DLD1 (cell line): ENCODE results near the gene PRDX1.
"Not testable (repeated sequence)": the region's sequence is repeated elsewhere in the genome, so short reads cannot be mapped to it uniquely, and the experiment has no call there.

ENCODE experiments used
- in situ Hi-C: cut with HindIII; loops from 2 replicates; pipeline ENCODE4 v1.10.0; 2017; ENCODE audit warnings: low sequenced_read_pairs

PRDX1 gene

GRCh38 chr1:45507195-45507594 is 14.5 kb downstream of the PRDX1 start:
- in situ Hi-C loops = no loop called here

- in situ Hi-C loops = no loop called here
Measured at GRCh38 chr1:45503462-45504360, 18.0 kb downstream of the PRDX1 start.

- in situ Hi-C loops = no loop called here
Measured at GRCh38 chr1:45501505-45501859, 20.2 kb downstream of the PRDX1 start.

DNA sequence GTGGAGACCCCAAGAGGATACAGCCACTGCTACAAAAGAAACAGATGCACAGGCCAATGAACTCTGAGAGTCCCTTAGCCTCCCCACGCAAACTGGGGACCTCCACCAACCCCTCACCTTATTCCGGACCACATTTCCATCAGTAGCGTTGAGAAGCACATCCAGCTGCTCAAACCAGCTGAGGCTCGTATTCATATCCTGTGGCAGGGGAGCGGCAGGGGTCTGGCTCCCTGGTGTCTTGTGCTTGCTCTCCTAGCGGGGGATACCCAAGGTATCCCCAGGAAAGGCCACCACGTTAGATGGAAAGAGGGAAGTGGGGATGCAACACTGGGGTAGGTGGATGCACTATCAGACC is 22.3 kb downstream of the PRDX1 start:
- in situ Hi-C loops = no loop called here

- in situ Hi-C loops = no loop called here
Measured at GRCh38 chr1:45498279-45498678, 23.4 kb downstream of the PRDX1 start.

GRCh38 chr1:45493116-45493697 is 28.5 kb downstream of the PRDX1 start:
- in situ Hi-C loops = no loop called here

DNA sequence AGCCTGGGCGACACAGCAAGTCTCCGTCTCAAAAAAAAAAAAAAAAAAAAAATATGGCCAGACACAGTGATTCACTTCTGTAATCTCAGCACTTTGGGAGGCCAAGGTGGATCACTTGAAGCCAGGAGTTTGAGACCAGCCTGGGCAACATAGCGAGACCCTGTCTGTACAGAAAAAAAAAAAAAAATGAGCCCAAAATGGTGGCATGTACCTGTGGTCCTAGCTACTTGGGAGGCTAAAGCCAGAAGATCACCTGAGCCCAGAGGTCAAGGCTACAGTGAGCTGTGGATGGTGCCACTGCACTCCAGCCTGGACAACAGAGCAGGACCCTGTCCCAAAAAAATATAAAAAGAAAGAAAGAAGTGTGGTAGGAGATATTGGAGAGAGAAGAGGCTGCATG is 29.0 kb downstream of the PRDX1 start:
- in situ Hi-C loops = no loop called here

DNA sequence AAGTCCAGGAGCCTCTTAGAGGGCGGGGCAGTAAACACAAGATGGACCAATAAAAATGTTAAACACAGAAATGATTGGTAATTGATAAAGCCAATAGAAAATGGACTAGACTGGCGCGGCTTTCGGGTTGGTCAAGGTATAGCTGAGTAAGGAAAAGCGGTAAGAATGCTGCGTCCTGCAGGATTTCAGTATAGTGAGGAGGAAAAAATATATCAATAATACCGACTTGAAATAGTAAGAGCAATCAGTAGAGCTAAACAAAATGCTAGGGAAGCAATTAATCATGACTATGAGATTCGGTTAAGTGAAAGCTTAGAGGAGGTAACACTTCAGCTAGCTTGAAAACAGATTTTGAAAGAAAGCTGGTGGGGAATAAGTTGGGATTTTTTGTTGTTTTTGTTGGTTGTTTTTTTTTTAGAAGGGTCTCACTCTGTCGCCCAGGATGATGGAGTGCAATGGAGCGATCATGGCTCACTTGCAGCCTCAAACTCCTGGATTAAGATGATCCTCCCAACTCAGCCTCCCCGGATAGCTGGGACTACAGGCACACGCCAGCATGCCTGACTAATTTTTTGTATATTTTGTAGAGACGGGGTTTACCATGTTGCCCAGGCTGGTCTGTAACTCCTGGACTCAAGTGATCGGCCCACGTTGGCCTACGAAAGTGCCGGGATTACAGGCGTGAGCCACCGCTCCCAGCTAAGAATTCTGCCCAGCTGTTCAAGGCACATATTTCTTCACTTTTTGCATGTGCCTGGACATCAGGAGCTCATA is 30.0 kb downstream of the PRDX1 start:
- in situ Hi-C loops = no loop called here

- in situ Hi-C loops = no loop called here
Measured at GRCh38 chr1:45490626-45491486, 30.8 kb downstream of the PRDX1 start, which contains the start of gene TESK2. TESK2 (minus strand) TSS chr1:45491163; CDS start chr1:45457785, 33,378 bp downstream.

GRCh38 chr1:45490121-45490625 is 31.5 kb downstream of the PRDX1 start:
- in situ Hi-C loops = no loop called here

GRCh38 chr1:45489379-45489778 is 32.3 kb downstream of the PRDX1 start:
- in situ Hi-C loops = not testable (repeated sequence)

DNA sequence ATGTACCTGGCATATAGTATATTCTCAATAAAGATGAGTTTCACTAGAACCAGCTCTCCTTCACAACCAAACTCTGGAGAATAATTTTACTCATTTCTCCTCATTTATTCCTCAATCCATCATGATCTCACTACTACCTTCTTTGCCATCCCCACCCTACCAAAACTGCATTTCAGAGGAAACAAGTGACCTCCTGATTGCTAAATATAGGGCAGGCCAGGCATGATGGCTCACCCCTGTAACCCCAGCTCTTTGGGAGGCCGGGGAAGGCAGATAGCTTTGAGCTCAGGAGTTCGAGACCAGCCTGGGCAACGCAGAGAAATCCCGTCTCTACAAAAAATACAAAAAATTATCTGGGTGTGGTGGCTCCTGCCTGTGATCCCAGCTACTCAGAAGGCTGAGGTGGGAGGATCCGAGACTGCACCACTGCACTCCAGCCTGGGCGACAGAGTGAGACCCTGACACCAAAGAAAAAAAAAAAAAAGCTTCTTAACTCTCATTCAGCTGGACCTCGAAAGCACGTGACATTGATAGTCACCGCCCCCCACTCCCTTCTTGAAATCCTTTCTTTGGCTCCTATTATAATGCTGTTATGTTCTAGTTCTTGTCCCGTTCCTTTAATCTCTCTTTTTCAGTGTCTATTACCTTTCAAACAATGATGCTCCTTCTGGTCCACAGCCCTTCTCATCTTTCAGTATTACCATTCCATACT is 32.9 kb downstream of the PRDX1 start:
- in situ Hi-C loops = no loop called here

DNA sequence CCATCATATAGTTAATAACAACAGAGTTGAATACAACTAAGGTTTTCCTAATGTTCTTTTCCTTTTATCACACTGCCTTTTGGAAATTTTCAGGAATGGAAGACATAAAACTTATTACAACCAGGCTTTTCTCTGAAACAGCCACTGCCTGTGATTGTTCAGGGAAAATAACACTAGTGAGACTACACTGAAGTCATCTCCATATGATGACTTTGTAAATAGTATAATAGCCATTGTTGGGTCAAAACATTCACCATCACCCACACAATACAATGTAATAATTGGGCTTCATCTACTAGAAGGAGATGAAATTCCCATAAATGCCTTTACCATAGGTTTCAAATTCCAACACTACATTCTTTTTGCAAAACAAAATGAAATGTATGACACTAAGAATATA is 35.7 kb downstream of the PRDX1 start:
- in situ Hi-C loops = no loop called here

DNA sequence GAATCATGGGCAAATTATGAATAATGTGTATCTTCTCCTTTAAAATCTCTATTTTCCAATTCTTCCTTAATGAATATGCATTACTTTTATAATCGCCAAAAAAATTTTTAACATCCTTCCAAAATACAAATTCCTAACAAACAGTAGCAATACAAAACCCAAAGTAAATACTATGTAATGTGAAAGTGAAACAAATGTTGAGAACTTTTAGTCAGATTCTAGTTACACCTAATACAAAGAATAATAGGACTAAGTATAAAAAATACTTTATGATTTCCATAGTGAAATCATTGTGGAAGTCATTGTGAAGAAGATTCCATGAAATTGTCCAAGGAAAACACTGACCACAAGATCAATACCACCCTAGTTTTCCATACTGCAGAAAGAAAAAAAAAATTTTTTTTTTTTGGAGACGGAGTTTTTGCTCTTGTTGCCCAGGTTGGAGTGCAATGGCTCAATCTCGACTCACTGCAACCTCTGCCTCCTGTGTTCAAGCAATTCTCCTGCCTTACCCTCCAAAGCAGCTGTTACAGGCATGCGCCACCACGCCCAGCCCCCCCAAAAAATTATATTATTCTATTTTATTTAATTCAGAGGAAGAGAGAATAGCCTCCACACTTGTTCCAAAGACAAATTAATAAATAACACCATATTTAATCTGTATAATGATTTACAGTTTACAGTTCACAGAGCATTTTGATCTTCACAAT is 42.5 kb downstream of the PRDX1 start:
- in situ Hi-C loops = no loop called here

- in situ Hi-C loops = no loop called here
Measured at GRCh38 chr1:45478121-45478814, 43.4 kb downstream of the PRDX1 start.

DNA sequence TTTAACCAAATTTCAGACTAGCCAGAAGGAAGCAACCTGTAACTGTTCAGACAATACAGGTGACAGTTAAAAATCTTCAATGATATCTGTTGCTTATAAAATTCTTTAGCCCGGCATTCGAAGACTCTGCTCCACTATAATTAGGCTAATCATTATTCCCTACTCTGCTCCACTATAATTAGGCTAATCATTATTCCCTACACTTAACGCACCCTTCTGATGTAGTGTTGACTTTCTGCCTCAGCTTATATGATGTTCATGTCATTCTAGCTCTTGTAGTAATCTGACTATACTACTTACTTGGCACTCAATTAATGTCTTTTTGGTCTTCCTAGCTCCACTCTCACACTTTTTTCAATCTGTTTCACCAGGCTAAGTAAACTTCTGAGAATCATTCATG is 44.0 kb downstream of the PRDX1 start:
- in situ Hi-C loops = no loop called here

DNA sequence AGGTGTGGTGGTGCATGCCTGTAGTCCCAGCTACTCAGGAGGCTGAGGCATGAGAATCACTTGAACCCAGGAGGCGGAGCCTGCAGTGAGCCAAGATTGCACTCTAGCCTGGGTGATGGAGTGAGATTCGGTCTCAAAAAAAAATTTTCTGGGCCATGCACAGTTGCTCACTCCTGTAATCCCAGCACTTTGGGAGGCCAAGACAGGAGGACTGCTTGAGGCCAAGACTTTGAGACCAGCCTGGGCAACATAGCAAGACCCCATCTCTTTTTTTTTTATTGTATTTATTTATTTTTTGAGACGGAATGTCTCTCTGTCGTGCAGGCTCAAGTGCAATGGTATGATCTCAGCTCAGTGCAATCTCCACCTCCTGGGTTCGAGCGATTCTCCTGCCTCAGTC is 47.5 kb downstream of the PRDX1 start:
- in situ Hi-C loops = not testable (repeated sequence)

DNA sequence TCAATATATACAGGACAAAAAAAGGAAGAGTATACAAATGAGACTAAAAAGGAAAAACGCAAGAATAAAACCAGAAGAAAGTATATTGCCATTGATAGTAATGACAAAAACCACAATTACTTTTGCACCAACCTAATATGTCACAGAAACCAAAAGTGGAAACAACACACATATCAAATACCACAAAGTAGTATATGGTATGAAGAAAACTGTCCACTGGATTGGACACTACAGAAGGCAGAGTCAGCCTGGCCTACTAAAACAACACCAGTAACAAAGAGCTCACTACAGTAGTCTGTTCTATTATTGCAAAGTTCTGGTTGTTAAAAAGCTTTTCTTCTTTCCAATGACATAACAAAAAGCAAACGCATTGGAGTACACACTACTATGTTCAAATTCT is 48.4 kb downstream of the PRDX1 start:
- in situ Hi-C loops = no loop called here

DNA sequence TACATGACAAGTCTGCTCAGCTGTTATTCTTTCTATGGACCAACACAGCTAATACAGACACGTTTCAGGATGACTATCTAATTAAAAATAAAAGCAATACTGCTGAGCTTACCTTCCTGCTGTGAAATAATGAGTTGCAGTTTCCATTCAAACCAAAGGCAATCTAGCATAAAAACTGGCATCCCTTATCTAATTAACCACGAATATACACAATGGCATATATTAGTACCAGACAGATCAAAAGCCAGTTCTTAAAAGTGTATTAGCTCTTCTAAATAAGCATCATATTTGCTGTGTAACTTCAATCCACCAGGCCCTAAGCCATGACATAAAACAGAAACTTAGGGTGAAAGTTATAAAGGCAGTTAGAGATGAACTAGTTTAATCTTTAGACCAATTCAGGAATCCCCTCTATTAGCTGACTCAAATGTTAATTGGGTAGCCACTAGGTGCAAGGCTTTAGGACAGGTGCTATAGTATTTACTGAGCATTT is 51.3 kb downstream of the PRDX1 start:
- in situ Hi-C loops = no loop called here
